B cell (primary cell): Measurements from ENCODE around the gene CCDC85C. TPM values are rescaled to one million over a fixed set of nuclear protein-coding genes. Genes with fewer than 3 reads are reported as not detected.

ENCODE experiments used
- ATAC-seq: fragments of 200-7000 bp; cut with Tn5 transposase; one replicate; pipeline ENCODE4 v1.10.0; 2021; ENCODE audit warnings: low read depth, mild to moderate bottlenecking, moderate number of reproducible peaks, moderate library complexity
- CTCF ChIA-PET: fragments of 350-600 bp; sonication (Branson Sonifier 250); formaldehyde crosslinking; loops from one replicate; lab custom pipeline; 2021; ENCODE audit warnings: antibody characterized with exemption, inconsistent platforms; lab: Charles Lee
- POLR2A ChIA-PET: fragments of 350-600 bp; sonication (Branson Sonifier 250); formaldehyde crosslinking; loops from one replicate; lab custom pipeline; 2021; ENCODE audit warnings: antibody characterized with exemption; lab: Charles Lee
- DNase-seq: peaks from one replicate; pipeline ENCODE4 v3.0.0; 2013
- H2AFZ ChIP-seq: 2 replicates; pipeline ENCODE4 v1.6.1; 2012; ENCODE audit warnings: mild to moderate bottlenecking, low read depth, low read length; ENCODE audit not compliant: insufficient read depth, poor library complexity, severe bottlenecking
- H3K27ac ChIP-seq, 2 donors: 1 replicate in 1 of 2; 2 replicates in 1 of 2; pipeline ENCODE4 v1.5.1; 2012 to 2013; ENCODE audit warnings: low read length in 2 of 2, mild to moderate bottlenecking in 2 of 2, moderate library complexity in 1 of 2
- H3K27me3 ChIP-seq, 4 experiments: fragments of 200-600 bp in 1 of 4; sonication (generic) in 1 of 4; replicated peaks in 1 of 4; 1 replicate in 2 of 4; 2 replicates in 2 of 4; pipeline versions ENCODE4 v1.6.1 to v1.7.0; 2013 to 2016; ENCODE audit warnings: low read length in 3 of 4, mild to moderate bottlenecking in 2 of 4, mixed read lengths in 1 of 4, moderate library complexity in 1 of 4; ENCODE audit not compliant: insufficient read depth in 4 of 4, control insufficient read depth in 3 of 4; ENCODE audit errors: control extremely low read depth in 1 of 4
- H3K36me3 ChIP-seq, 2 experiments: replicated peaks in 1 of 2; 1 replicate in 1 of 2; 2 replicates in 1 of 2; pipeline versions ENCODE4 v1.6.1 to v1.7.1; 2013; ENCODE audit warnings: low read length in 1 of 2; ENCODE audit not compliant: insufficient read depth in 2 of 2, control insufficient read depth in 1 of 2; ENCODE audit errors: control extremely low read depth in 1 of 2, extremely low read depth in 1 of 2
- H3K4me1 ChIP-seq, 2 donors: fragments of 200-600 bp in 1 of 2; sonication (generic) in 1 of 2; 1 replicate in 1 of 2; 2 replicates in 1 of 2; pipeline versions ENCODE4 v1.5.1 to v1.6.1; 2013 to 2017; ENCODE audit warnings: low read length in 2 of 2; ENCODE audit not compliant: control insufficient read depth in 2 of 2, insufficient read depth in 2 of 2
- H3K4me2 ChIP-seq: replicated peaks from 2 replicates; pipeline ENCODE3; 2012; ENCODE audit warnings: mild to moderate bottlenecking, low read depth, low read length; ENCODE audit not compliant: poor library complexity, severe bottlenecking
- H3K4me3 ChIP-seq, 5 experiments: fragments of 200-600 bp in 1 of 5; sonication (generic) in 1 of 5; 1 replicate in 3 of 5; 2 replicates in 2 of 5; pipeline versions ENCODE4 v1.5.1 to v1.7.0; 2011 to 2016; ENCODE audit warnings: low read length in 4 of 5, mild to moderate bottlenecking in 4 of 5, low read depth in 2 of 5, control low read depth in 1 of 5, moderate library complexity in 1 of 5; ENCODE audit not compliant: insufficient read depth in 1 of 5; ENCODE audit errors: control extremely low read depth in 1 of 5, extremely low read depth in 1 of 5
- H3K79me2 ChIP-seq: fragments of 200-600 bp; sonication (generic); one replicate; pipeline ENCODE4 v1.6.0; 2016; ENCODE audit warnings: low read length; ENCODE audit not compliant: control insufficient read depth, insufficient read depth
- H3K9ac ChIP-seq: fragments of 200-600 bp; sonication (generic); 2 replicates; pipeline ENCODE4 v1.6.1; 2017; ENCODE audit warnings: mild to moderate bottlenecking, low read length, moderate library complexity
- H3K9me3 ChIP-seq, 3 donors: one replicate each; pipeline versions ENCODE4 v1.6.1 to v1.7.1; 2013; ENCODE audit warnings: low read length in 2 of 3; ENCODE audit not compliant: control insufficient read depth in 2 of 3, insufficient read depth in 1 of 3; ENCODE audit errors: control extremely low read depth in 1 of 3
- H4K20me1 ChIP-seq: 2 replicates; pipeline ENCODE4 v1.6.0; 2012; ENCODE audit warnings: mild to moderate bottlenecking, low read length; ENCODE audit not compliant: insufficient read depth, control insufficient read depth, poor library complexity, severe bottlenecking
- H3K27ac Mint-ChIP-seq: one replicate; pipeline ENCODE4 v1.8.0; 2021; ENCODE audit warnings: mixed read lengths
- H3K27me3 Mint-ChIP-seq: one replicate; pipeline ENCODE4 v1.8.0; 2021; ENCODE audit warnings: mixed read lengths
- H3K4me1 Mint-ChIP-seq: one replicate; pipeline ENCODE4 v1.8.0; 2021; ENCODE audit warnings: mixed read lengths
- H3K4me3 Mint-ChIP-seq: one replicate; pipeline ENCODE4 v1.8.0; 2021; ENCODE audit warnings: mixed read lengths
- H3K9me3 Mint-ChIP-seq: one replicate; pipeline ENCODE4 v1.8.0; 2022; ENCODE audit warnings: mixed read lengths; ENCODE audit not compliant: insufficient read depth
- CTCF ChIP-seq: fragments of 200-600 bp; IDR thresholded peaks from one replicate; pipeline ENCODE4 v1.8.0; 2022; ENCODE audit warnings: antibody characterized with exemption, mild to moderate bottlenecking
- EZH2 ChIP-seq: IDR thresholded peaks from 2 replicates; pipeline ENCODE4 v1.6.1; 2012; ENCODE audit warnings: borderline replicate concordance, low read depth, mild to moderate bottlenecking, moderate library complexity, low read length; ENCODE audit not compliant: insufficient read depth, poor library complexity, severe bottlenecking
- WGBS: methylation state at CpG from one replicate; pipeline ENCODE4 v1.1.5; 2013; ENCODE audit warnings: missing lambda C conversion rate; ENCODE audit not compliant: insufficient coverage; 5-methylcytosine and 5-hydroxymethylcytosine counted together
- intact Hi-C: fragments of 100-400 bp; cut with micrococcal nuclease; formaldehyde crosslinking; loops from one replicate; pipeline ENCODE4 v1.10.0; 2022
- polyA plus RNA-seq: library from polyadenylated mRNA; depleted of rRNA; stranded (reverse); fragments of >200 nt; gene quantifications from 2 replicates; pipeline ENCODE4 v1.2.3, GENCODE V29; 2012
- total RNA-seq, 2 donors: library from RNA; stranded (reverse); fragments of 120-200 nt in 1 of 2; gene quantifications; 1 replicate in 1 of 2; 2 replicates in 1 of 2; pipeline versions ENCODE4 v1.2.3 to v1.2.4, GENCODE V29; 2013 to 2022

Gene CCDC85C
- total and polyA plus RNA-seq, 2 donors (not counting 1 experiment from before 2014, with no cell fraction given) = 0.52 to 2.7 TPM

DNA sequence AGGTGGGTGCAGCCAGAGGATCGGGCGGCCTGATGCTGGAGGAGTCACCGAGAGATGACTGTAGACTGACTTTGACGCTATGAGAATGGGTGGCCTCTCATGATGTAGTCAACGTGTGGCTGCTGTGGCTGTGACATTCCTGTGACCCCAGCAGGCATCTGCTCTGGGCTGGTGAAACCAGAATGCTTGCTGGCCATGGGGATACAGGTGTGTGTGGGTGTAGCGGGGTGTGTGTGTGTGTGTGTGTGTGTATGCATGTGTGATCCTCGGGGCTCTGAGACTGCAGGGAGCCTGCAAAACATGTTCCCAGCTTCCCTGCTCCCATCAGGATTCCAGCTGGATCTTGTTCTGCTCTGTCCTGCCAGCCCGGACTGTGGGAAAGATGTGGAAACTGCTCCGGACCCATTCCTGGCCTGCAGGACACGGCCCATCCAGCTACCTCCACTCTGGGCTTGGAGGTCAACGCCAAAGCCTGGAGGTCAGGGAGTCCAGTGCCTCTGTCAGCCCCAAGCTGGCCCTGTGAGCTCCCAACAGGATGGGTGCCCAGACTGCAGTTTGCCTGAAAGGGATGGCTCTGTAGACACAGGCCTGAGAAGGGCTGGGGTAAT, 22.1 kb upstream of the CCDC85C start:
- no peaks in the 10 kb centered on the region for H3K9me3 Mint-ChIP-seq
- CTCF ChIA-PET = interaction anchor here (0.7 to 0.8 kb wide), 2 partner anchors 13 to 54 kb away, joined by 3 read pairs; no protein-coding TSS in a partner anchor
- H4K20me1 ChIP-seq = no peaks in the 10 kb centered on the region
- no peak overlapping the region for H2AFZ ChIP-seq
- no peaks in the 10 kb centered on the region for H3K9me3 ChIP-seq
- H3K4me2 ChIP-seq = no peak overlapping the region
- H3K4me3 Mint-ChIP-seq = no peak overlapping the region
- peaks cover 44% of the 10 kb centered on the region for H3K27me3 Mint-ChIP-seq
- TF ChIP-seq EZH2 = no peak
- TF ChIP-seq CTCF = no peak
- WGBS = 90% methylated on average over 9 of the region's 11 CpGs
- POLR2A ChIA-PET = no interaction called here
- H3K4me1 Mint-ChIP-seq = no peaks in the 10 kb centered on the region
- H3K9ac ChIP-seq = no peak overlapping the region
- ATAC-seq = no peak
- no peak overlapping the region for H3K27ac Mint-ChIP-seq
- peaks cover 0 to 19% (median 0%) of the 10 kb centered on the region in 4 experiments for H3K27me3 ChIP-seq
- H3K27ac ChIP-seq = no peak overlapping the region
- intact Hi-C loops = no loop called here
- peaks cover 0 to 4% of the 10 kb centered on the region in 2 donors for H3K4me1 ChIP-seq
- DNase-seq = no peak
- no peaks in the 10 kb centered on the region for H3K36me3 ChIP-seq
- H3K79me2 ChIP-seq = no peaks in the 10 kb centered on the region
- H3K4me3 ChIP-seq = no peak overlapping the region

DNA sequence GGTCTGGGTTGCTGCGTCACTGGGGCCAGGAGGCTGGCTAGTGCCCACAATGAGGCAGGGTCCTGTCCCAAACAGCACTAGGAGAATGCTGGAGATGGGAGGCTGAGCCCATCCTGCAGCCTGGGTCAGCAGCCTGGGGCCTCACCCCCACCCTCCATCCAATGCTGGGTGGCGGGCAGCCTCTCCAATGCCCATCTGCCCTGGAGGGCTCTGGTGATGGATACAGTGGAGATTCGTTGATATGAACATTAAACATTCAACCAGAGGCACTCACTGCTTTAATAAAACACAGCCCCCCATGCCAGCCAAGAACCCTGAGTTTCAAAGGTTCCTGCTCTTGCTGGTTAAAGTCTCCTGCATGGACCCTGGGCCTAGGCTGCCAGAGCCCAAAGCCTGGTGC, 21.5 kb upstream of the CCDC85C start:
- H3K9me3 Mint-ChIP-seq = no peaks in the 10 kb centered on the region
- H3K4me2 ChIP-seq = no peak overlapping the region
- CTCF ChIA-PET = no interaction called here

More for the DNA sequence above, 21.5 kb upstream of the CCDC85C start:
- ATAC-seq (no peak), DNase-seq (no peak)
- Histone ChIP-seq H3K4me1 (peaks cover 0 to 4% of the 10 kb centered on the region in 2 donors), H3K27me3 (peaks cover 0 to 19% (median 0%) of the 10 kb centered on the region in 4 experiments), H2AFZ (no peak overlapping the region), H3K79me2 (no peaks in the 10 kb centered on the region), H3K36me3 (no peaks in the 10 kb centered on the region), H3K27ac (no peak overlapping the region), H4K20me1 (no peaks in the 10 kb centered on the region), H3K4me3 (no peak overlapping the region), H3K9me3 (no peaks in the 10 kb centered on the region), H3K9ac (no peak overlapping the region)
- Mint-ChIP-seq H3K27ac (no peak overlapping the region), H3K27me3 (peaks cover 41% of the 10 kb centered on the region), H3K4me3 (no peak overlapping the region), H3K4me1 (no peaks in the 10 kb centered on the region)
- WGBS = 90% methylated on average over 1 of the region's 3 CpGs
- POLR2A ChIA-PET = no interaction called here
- intact Hi-C loops = no loop called here
- no peak for TF ChIP-seq CTCF
- no peak for TF ChIP-seq EZH2
